ENCODE data around the gene WDR1.

- TF ChIP-seq CTCF (IDR thresholded peaks at IDR 0.05; ENCODE audit: low read length) (no peak), EZH2 (IDR thresholded peaks at IDR 0.05; ENCODE audit: borderline replicate concordance, low read length) (no peak)
Measured at GRCh38 chr4:10051517-10052135, 65.0 kb downstream of the WDR1 start.

Data from OCI-LY1 (cell line).